H1 (cell line): ENCODE measurements around the gene PLIN4. TPM values are rescaled to one million over a fixed set of nuclear protein-coding genes. Genes with fewer than 3 reads are reported as not detected.

Source experiments
- CHD1 ChIP-seq: IDR thresholded peaks from 2 replicates; pipeline ENCODE4 v1.6.1; 2012; ENCODE audit warnings: low read depth, low read length, improper control_type of control experiment
- SAP30 ChIP-seq: fragments of 300-600 bp; sonication (generic); IDR thresholded peaks from 2 replicates; pipeline ENCODE4 v1.7.1; 2012; ENCODE audit warnings: low read length, moderate library complexity, mild to moderate bottlenecking, inconsistent platforms; ENCODE audit not compliant: insufficient read depth, insufficient replicate concordance
- SIX5 ChIP-seq: IDR thresholded peaks from 2 replicates; pipeline ENCODE4 v1.6.1; 2011; ENCODE audit warnings: mild to moderate bottlenecking, low read depth, low read length
- polyA plus RNA-seq, 7 experiments: library from polyadenylated mRNA; depleted of rRNA in 3 of 7; stranded (reverse) in 5 of 7; unstranded in 2 of 7; fragments of >200 nt in 5 of 7; fragments of 200-250 nt in 2 of 7; gene quantifications; 1 replicate in 5 of 7; 2 replicates in 1 of 7; 4 replicates in 1 of 7; pipeline versions ENCODE4 v1.2.1 to v1.2.3, GENCODE V29; 2011 to 2013; ENCODE audit warnings: missing spikeins in 2 of 7, mixed read lengths in 2 of 7
- total RNA-seq: library from RNA; stranded (reverse); fragmentation: NEBNext Ultra II Directional; extraction: Animal tissue kit (Norgen Biotek cat#: 25700); gene quantifications from 2 replicates; pipeline ENCODE4 v1.2.1, GENCODE V29; 2021
- TF ChIP-seq, protein P1 (sequence below): IDR thresholded peaks from 2 replicates; pipeline ENCODE4 v1.6.1; 2011; ENCODE audit warnings: low read depth, mild to moderate bottlenecking, low read length; ENCODE audit not compliant: insufficient read depth

The PLIN4 gene
- total and polyA plus RNA-seq, 2 of the 8 experiments (the other 6 are each of a cell fraction or from before 2014, with no cell fraction given), result 0.35 to 0.45 TPM

DNA sequence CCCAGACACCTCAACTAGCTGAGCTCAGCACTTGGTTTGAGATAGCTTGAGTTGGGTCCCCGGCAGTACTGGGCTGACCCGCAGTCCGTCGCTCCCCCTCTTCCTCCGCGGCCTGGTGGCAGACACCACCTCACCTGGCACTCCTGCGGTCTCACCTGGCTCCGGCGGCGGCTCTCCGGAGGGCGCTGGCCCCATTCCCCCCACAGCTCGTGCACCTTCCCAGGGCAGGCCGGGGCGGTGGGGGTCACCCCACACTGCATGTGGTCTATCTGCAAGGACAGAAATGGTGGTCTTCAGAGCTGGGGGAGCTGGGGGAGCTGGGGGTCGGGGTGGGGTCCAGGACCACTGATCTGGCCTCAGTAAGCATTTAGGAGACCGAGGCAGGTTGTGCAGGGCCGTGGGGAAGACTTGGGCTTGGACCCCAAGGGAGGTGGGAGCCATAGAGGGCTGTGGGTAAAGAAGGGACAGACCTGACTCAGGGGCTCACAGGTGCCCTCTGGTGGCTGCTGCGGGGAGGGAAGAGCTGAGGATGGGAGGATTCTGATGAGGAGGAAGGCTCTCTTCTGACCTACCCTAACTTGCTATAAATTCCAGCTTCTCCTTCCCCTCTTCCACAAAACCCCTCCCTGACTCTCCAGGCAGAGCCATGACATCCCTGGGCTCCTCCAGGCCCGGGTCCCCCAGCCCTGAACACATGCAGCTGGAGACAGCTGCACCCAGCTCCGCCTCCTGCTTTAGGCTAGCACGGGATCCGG lies 6.7 kb upstream of the PLIN4 start (continued):
- TF ChIP-seq CHD1 (no peak), SAP30 (no peak), SIX5 (no peak)
- TF ChIP-seq, protein P1, sequence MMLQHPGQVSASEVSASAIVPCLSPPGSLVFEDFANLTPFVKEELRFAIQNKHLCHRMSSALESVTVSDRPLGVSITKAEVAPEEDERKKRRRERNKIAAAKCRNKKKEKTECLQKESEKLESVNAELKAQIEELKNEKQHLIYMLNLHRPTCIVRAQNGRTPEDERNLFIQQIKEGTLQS, result no peak
- TF ChIP-seq, all 59 proteins: peak for 6
